Measurements from ENCODE around the gene ARSB. TPM values are rescaled to one million over a fixed set of nuclear protein-coding genes. Genes with fewer than 3 reads are reported as not detected.

The ARSB gene
- total RNA-seq, 1 experiment from 2014 or later: 21.4 TPM

DNA sequence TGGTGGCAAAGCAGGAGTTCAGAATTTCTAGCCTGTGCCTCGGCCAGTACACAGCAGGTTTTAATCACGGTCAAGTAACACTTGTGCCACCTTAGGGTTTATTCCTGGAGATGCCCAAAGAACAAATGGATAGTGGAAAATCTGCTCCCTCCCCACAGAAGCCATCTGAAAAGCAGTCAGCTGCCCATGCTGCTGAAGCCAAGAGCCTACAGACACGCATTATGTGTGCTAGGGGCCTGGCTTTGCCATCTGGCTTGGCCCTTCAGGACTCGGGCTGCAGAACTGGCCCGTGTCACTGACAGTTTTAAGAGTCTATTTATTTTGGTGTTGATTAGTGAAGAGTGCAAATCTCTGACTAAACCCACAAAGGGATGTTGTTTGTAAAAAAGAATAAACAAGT lies 11.1 kb downstream of the ARSB start:
- Mint-ChIP-seq H3K4me1 (ENCODE audit: low read depth, unreplicated experiment) (peaks cover 23% of the 10 kb centered on the region), H3K27me3 (ENCODE audit: unreplicated experiment) (no peaks in the 10 kb centered on the region), H3K36me3 (ENCODE audit: insufficient read depth, unreplicated experiment) (no peaks in the 10 kb centered on the region), H3K9me3 (ENCODE audit: low read depth, unreplicated experiment) (no peaks in the 10 kb centered on the region), H3K4me3 (ENCODE audit: low read depth, unreplicated experiment) (no peak overlapping the region), H3K27ac (ENCODE audit: unreplicated experiment) (no peak overlapping the region)
- TF ChIP-seq, protein P1, sequence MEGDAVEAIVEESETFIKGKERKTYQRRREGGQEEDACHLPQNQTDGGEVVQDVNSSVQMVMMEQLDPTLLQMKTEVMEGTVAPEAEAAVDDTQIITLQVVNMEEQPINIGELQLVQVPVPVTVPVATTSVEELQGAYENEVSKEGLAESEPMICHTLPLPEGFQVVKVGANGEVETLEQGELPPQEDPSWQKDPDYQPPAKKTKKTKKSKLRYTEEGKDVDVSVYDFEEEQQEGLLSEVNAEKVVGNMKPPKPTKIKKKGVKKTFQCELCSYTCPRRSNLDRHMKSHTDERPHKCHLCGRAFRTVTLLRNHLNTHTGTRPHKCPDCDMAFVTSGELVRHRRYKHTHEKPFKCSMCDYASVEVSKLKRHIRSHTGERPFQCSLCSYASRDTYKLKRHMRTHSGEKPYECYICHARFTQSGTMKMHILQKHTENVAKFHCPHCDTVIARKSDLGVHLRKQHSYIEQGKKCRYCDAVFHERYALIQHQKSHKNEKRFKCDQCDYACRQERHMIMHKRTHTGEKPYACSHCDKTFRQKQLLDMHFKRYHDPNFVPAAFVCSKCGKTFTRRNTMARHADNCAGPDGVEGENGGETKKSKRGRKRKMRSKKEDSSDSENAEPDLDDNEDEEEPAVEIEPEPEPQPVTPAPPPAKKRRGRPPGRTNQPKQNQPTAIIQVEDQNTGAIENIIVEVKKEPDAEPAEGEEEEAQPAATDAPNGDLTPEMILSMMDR (IDR thresholded peaks at IDR 0.05; ENCODE audit: unreplicated experiment): no peak
- CTCF ChIA-PET: no interaction called here
- intact Hi-C loops (cut with micrococcal nuclease; ENCODE audit: unreplicated experiment): no loop called here
- no peak for DNase-seq
- no TSS peak for BruUV-seq (replicated peaks)

DNA sequence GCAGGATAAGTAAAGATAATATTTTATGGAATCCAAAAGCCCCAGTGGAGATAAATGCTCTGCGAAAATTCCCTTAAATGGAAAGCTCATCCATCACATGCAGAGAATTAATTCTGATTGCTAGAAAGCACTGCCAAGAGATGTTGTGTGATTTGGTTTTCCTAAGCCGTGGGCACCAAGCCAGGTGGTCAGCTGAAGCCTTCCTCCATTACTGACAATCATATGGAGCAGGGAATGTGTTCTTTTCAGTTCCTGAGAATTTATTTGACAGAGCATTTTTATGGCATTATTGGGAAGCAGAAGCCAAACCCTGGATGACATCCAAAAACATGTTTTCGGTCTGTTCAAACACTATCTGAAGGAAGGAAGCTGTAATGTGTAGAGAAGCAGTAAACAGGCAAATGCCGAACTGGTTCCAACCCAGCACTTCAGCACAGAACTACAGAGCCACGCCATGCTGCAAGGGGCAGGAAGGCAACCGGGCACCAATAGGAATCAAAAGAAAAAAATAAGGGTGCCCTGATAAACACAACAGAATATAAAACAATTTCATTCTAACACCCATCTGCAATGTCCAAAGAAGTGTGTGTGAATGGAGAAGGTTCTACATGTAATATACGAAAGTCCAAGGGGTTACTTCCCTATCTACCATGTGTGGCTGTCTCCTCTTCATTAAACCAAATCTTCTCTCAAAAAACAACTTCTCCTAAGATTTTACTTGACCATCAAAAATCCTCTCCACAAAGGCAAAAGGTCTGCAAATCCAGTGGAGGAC lies 12.3 kb downstream of the ARSB start:
- intact Hi-C loops (cut with micrococcal nuclease; ENCODE audit: unreplicated experiment): no loop called here
- Mint-ChIP-seq H3K27me3 (ENCODE audit: unreplicated experiment) (no peaks in the 10 kb centered on the region), H3K36me3 (ENCODE audit: insufficient read depth, unreplicated experiment) (no peaks in the 10 kb centered on the region), H3K9me3 (ENCODE audit: low read depth, unreplicated experiment) (no peaks in the 10 kb centered on the region), H3K4me3 (ENCODE audit: low read depth, unreplicated experiment) (no peak overlapping the region), H3K4me1 (ENCODE audit: low read depth, unreplicated experiment) (peaks cover 23% of the 10 kb centered on the region), H3K27ac (ENCODE audit: unreplicated experiment) (no peak overlapping the region)
- DNase-seq: no peak
- CTCF ChIA-PET: no interaction called here
- BruUV-seq (replicated peaks): no TSS peak
- TF ChIP-seq, protein P1 (IDR thresholded peaks at IDR 0.05; ENCODE audit: unreplicated experiment): no peak

DNA sequence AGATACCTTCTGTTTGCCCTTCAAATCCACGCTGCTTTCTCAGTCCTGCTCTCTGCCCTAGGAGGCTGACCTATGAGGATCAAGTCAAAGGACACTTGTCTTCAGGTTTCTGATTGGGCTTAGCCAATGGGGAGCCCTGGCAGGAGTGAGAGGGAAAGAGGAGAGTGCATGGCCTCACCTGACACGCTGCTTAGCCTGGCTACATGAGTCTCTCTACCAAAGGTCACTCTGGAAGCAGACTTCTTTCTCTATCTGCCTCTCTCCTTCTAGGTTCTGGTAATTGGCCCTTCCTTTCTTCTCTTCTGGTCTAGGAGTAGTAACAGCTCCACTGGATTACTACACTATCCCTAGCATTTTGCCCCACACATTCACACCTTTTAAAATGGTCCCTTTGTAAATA lies 13.1 kb downstream of the ARSB start:
- DNase-seq: no peak
- Mint-ChIP-seq H3K4me3 (ENCODE audit: low read depth, unreplicated experiment) (no peak overlapping the region), H3K36me3 (ENCODE audit: insufficient read depth, unreplicated experiment) (no peaks in the 10 kb centered on the region), H3K4me1 (ENCODE audit: low read depth, unreplicated experiment) (peaks cover 14% of the 10 kb centered on the region), H3K27ac (ENCODE audit: unreplicated experiment) (no peak overlapping the region), H3K9me3 (ENCODE audit: low read depth, unreplicated experiment) (no peaks in the 10 kb centered on the region), H3K27me3 (ENCODE audit: unreplicated experiment) (no peaks in the 10 kb centered on the region)
- intact Hi-C loops (cut with micrococcal nuclease; ENCODE audit: unreplicated experiment): no loop called here
- no TSS peak for BruUV-seq (replicated peaks)
- TF ChIP-seq, protein P1 (IDR thresholded peaks at IDR 0.05; ENCODE audit: unreplicated experiment): no peak
- CTCF ChIA-PET: no interaction called here

DNA sequence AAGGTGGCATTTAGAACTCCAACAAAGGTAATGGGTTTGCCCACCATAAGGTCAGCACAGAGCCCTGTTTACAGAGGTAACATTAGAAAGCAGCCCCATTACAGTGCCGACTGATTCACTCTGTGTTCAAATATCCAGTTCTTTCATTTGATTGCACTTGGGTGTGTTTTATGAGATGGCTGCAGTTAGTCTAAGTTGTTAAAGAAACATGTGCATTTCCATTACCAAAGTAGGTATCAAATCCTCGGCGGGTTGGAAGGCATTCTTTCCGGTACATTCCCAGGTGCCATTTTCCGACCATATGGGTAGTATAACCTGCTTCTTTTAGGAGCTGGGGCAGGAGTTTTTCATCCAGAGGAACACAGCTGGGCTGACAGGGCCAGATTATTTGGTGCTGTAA lies 16.3 kb downstream of the ARSB start:
- no TSS peak for BruUV-seq (replicated peaks)
- no peaks in the 10 kb centered on the region for H3K27me3 Mint-ChIP-seq (ENCODE audit: unreplicated experiment)
- no peak overlapping the region for H3K4me3 Mint-ChIP-seq (ENCODE audit: low read depth, unreplicated experiment)
- H3K36me3 Mint-ChIP-seq (ENCODE audit: insufficient read depth, unreplicated experiment): no peaks in the 10 kb centered on the region
- H3K27ac Mint-ChIP-seq (ENCODE audit: unreplicated experiment): no peak overlapping the region
- TF ChIP-seq, protein P1 (IDR thresholded peaks at IDR 0.05; ENCODE audit: unreplicated experiment): no peak
- intact Hi-C loops (cut with micrococcal nuclease; ENCODE audit: unreplicated experiment): loop anchor here (5.0 kb wide), 2 partner anchors 41 to 501 kb away; no protein-coding TSS in a partner anchor
- no peak for DNase-seq
- H3K9me3 Mint-ChIP-seq (ENCODE audit: low read depth, unreplicated experiment): no peaks in the 10 kb centered on the region
- peaks cover 9% of the 10 kb centered on the region for H3K4me1 Mint-ChIP-seq (ENCODE audit: low read depth, unreplicated experiment)
- CTCF ChIA-PET: no interaction called here

All from Calu3 (cell line).